RPMI8226 (cell line): ENCODE data around the gene ADCY4.
A peak's percentile ranks its signal among the peaks of the same experiment; 100 is the strongest.
"Not testable (repeated sequence)": the region's sequence is repeated elsewhere in the genome, so short reads cannot be mapped to it uniquely, and the experiment has no call there.

Source experiments
- DNase-seq: peaks from one replicate; pipeline ENCODE4 v3.0.0-alpha.2; 2015

ADCY4 gene

DNA sequence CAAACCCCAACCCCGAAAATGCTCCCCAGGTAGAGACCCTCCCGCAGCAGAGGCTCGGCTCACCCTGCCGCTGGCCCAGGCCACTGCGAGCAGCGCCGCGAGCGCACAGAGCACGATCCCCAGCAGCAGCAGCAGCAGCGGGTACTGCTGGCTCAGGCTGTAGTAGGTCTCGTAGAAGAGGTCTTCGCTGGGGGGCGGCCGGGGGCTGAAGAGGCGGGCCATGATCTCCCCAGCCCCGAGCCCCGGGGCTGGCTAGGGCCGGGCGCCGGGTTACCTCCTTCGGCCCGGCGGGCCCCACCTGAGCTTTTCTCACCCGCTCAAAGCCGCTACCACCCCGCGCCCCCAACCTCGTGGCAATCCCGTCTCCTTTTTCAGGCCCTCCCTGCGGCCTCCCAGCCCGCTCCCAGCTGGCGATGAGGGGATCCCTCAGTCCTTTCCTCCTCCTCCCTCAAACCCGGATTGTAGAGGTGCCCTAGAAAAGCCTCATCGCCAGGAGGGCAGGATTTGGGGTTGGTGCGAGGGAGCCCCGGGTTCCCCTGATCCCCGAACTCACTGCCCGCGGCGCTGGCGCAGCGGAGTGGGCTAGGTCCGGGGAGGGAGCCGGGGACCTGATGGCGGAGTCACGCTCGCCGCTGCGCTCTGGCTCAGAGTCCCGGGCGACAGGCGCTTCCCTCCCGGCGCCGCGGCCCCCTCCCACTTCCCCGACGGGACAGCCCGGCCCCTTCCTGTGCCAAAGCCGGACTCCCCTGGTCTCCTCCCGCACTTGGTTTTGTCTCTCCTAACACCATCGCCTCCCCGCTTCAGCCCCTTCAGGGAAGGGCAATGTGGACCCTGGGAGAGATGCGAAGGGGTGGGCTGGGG lies at the start of gene ADCY4:
Gene ADCY4, minus strand, starts transcription at position 641 of the 861 bp plus-strand sequence. Its CDS starts 419 bp downstream, at position 222.
- DNase-seq, result no peak

DNA sequence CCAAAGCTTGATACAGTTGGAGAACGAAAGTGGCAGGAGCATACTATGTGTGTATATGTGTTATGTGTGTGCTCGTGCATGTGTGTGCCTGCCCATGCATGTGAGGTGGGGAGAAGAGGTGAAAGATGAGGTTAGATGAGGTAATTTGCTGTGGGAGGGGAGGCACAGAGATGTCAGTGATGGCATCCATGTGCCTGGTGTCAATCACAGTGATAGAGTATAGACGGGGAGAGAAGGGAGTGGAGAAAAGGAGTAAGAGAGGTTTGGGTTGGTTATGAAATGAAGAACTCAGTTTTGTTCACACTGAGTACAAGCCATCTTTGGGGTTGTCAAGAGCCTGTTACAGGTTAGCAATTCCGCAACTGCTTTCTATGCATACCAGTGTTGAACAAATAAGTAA lies 49.3 kb upstream of the ADCY4 start:
- no peak for DNase-seq

DNA sequence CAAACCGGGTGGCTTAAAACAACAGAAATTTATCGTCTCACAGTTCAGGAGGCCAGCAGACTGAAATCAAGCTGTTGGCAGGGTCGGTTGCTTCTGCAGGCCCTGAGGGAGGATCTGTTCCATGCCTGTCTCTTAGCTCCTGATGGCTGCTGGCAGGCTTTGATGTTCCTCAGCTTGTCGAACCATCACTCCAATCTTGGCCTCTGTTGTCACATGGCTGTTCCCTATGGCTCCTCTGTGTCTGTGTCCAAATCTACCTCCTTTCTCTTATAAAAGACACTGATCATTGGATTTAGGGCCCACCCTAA lies 47.1 kb upstream of the ADCY4 start:
- no peak for DNase-seq

GRCh38 chr14:24381363-24382063 lies 46.6 kb upstream of the ADCY4 start:
- DNase-seq, result no peak

DNA sequence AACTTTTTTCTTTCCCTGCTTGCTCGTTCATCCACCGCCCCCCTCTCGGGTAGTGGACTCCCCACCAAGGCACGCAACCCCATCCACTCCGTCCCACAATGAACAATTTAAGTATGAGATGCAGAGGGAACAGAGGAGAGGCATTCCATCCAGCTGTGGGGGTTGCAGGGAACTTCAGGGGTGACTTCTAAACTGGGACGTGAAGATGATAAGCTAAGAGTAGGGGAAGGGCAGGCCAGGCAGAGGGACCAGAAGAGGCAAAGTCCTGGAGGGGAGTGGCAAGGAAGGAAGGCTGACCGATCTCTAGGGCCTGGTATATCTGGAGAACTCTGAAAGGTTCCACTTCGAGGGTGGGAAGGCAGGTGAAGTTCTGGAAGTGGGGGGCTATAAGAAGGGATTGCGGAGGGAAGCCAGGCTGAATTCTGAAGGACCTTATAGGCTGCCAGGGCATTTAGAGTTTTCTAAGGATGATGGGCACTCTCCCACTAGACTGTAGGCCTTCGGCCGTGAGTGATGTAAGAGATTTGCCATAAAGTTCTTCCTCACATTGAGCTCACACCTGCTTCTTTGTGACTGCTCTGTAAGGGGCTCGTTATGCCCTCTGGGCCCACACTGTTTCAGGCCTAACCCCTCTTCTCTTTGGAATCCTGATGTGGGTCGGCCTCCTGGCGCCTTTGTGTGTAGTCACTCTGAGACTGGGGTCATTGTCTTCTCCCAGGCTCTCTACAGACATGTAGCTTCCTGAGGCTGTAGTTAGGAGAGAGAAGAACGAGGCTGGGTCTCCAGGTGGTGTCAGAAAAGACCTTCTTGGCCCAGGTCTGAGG lies 45.2 kb upstream of the ADCY4 start:
- DNase-seq, result no peak

GRCh38 chr14:24378981-24379906 lies 44.4 kb upstream of the ADCY4 start:
- no peak for DNase-seq

DNA sequence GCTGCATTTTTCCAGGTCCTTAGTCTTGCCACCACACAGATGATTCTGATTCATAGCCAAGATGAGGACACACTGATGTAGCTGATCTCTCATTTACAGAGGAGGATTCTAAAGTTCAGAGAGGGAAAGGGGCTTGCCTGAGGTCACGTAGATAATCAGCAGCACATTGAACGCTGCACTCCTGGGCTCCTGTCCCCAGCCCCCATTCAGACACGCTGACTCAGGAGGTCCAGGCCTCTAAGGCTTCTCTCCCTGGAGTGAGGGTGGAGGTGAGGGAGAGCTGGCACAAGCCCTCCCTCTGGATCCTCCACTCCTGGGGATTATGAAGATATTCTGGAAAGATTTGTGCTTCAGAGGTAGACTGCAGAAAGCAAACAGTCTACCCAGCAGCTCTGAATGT lies 43.5 kb upstream of the ADCY4 start:
- no peak for DNase-seq

DNA sequence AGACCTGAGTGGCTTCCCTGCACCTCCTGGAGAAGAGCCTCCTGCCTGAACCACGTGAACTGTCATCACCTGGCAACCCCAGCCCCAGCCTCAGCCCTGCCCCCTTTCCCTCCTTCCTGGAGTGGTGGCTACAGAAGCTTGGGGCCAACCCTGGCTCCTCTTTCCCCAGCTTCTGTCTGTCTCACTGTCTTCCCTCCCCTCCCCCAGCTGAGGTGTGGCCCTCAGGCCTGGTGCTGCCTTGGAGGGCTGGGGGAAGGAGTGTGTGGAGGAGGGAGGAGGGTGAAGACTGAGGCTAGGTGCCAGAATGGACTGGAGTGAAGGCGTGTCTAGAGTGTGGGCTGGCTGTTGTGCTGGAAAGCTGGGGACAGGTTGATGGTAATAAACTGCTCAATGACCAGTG lies 42.8 kb upstream of the ADCY4 start:
- peak; percentile 67 for DNase-seq

- no peak for DNase-seq
Measured at GRCh38 chr14:24377126-24377525, 42.3 kb upstream of the ADCY4 start.

DNA sequence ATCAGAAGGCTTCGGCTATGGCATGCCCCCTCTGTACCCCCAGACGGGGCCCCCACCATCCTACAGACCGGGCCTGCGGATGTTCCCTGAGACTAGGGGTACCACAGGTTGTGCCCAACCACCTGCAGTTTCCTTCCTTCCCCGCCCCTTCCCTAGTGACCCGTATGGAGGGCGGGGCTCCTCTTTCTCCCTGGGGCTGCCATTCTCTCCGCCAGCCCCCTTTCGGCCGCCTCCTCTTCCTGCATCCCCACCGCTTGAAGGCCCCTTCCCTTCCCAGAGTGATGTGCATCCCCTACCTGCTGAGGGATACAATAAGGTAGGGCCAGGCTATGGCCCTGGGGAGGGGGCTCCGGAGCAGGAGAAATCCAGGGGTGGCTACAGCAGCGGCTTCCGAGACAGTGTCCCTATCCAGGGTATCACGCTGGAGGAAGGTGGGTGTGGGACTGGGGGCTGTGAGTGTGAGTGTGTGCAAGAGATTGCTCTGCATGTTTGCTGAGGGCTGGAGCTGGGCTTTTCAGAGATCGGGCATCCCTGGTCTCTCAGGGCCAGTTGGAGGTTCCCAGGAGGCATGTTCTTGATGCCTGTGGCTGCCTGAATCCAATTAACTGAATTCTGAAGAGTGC lies 41.7 kb upstream of the ADCY4 start:
- no peak for DNase-seq

- DNase-seq, result no peak
Measured at GRCh38 chr14:24372701-24373416, 38.0 kb upstream of the ADCY4 start.

- not testable (repeated sequence) for DNase-seq
Measured at GRCh38 chr14:24371605-24372004, 36.7 kb upstream of the ADCY4 start.

DNA sequence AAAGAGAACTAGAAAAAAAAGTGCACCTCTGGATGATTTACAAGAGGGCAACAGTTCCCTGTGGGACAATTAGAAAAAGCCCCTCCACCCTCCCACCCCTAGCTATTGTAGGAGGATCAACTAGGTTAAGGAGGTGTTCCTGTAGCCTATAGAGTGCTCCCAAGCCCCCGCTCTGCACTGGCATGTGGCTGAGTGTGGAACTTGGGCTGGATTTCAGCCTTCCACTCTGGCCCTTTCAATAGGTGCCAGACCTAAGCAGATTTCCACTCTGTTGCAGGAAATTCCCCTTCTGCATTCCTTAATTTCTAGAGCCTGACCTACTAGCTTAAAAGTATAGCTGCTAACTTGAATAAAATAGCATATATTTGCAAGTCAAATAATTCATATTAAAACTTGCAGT lies 35.9 kb upstream of the ADCY4 start:
- no peak for DNase-seq

DNA sequence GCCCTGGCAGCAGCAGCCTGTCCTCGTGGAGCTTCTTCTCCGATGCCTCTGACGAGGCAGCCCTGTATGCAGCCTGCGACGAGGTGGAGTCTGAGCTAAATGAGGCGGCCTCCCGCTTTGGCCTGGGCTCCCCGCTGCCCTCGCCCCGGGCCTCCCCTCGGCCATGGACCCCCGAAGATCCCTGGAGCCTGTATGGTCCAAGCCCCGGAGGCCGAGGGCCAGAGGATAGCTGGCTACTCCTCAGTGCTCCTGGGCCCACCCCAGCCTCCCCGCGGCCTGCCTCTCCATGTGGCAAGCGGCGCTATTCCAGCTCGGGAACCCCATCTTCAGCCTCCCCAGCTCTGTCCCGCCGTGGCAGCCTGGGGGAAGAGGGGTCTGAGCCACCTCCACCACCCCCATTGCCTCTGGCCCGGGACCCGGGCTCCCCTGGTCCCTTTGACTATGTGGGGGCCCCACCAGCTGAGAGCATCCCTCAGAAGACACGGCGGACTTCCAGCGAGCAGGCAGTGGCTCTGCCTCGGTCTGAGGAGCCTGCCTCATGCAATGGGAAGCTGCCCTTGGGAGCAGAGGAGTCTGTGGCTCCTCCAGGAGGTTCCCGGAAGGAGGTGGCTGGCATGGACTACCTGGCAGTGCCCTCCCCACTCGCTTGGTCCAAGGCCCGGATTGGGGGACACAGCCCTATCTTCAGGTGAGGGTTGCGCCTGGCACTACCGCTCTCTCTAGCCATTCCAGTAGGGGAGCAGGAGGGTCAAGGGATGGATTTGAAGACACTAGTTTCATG lies 35.2 kb upstream of the ADCY4 start:
- DNase-seq, result no peak

- DNase-seq, result no peak
Measured at GRCh38 chr14:24369463-24369862, 34.6 kb upstream of the ADCY4 start.

GRCh38 chr14:24368562-24369252 lies 33.8 kb upstream of the ADCY4 start:
- no peak for DNase-seq

- no peak for DNase-seq
Measured at GRCh38 chr14:24368212-24368561, 33.3 kb upstream of the ADCY4 start.

- peak; percentile 69 for DNase-seq
Measured at GRCh38 chr14:24367514-24368211, 32.8 kb upstream of the ADCY4 start, which contains the start of gene NFATC4. Gene NFATC4, plus strand, starts transcription at chr14:24368184. Its CDS starts 157 bp downstream, at chr14:24368341.
